SU-DHL-6 (cell line): ENCODE measurements around the gene HPS3.
"Not testable (repeated sequence)": the region's sequence is repeated elsewhere in the genome, so short reads cannot be mapped to it uniquely, and the experiment has no call there.

ENCODE experiments used
- H2AFZ ChIP-seq: fragments of 200-600 bp; sonication (generic); 2 replicates; pipeline ENCODE4 v1.6.1; 2014; ENCODE audit warnings: low read depth, mild to moderate bottlenecking, moderate library complexity, mixed read lengths, antibody characterized with exemption, low read length; ENCODE audit not compliant: severe bottlenecking
- H3F3A ChIP-seq: fragments of 200-600 bp; shearing (Covaris generic); 2 replicates; pipeline ENCODE4 v1.6.0; 2016; ENCODE audit warnings: antibody characterized with exemption, mild to moderate bottlenecking; ENCODE audit not compliant: insufficient read depth
- H3K27ac ChIP-seq: fragments of 200-600 bp; sonication (generic); 2 replicates; pipeline ENCODE4 v1.5.1; 2016; ENCODE audit warnings: low read depth, mild to moderate bottlenecking, low read length, moderate library complexity, mixed read lengths
- H3K27me3 ChIP-seq: fragments of 200-600 bp; sonication (generic), shearing (Covaris generic); 2 replicates; pipeline ENCODE4 v1.6.0; 2014; ENCODE audit warnings: mild to moderate bottlenecking, low read length
- H3K36me3 ChIP-seq: fragments of 200-600 bp; sonication (generic); 2 replicates; pipeline ENCODE4 v1.6.1; 2014; ENCODE audit warnings: mild to moderate bottlenecking, low read length, mixed read lengths
- H3K4me2 ChIP-seq: fragments of 300-600, 200-600 bp; shearing (Covaris generic), sonication (generic); 2 replicates; pipeline ENCODE4 v1.6.0; 2014; ENCODE audit warnings: low read length, low read depth, mild to moderate bottlenecking; ENCODE audit not compliant: poor library complexity, severe bottlenecking
- H3K4me3 ChIP-seq: fragments of 200-600 bp; sonication (generic); 2 replicates; pipeline ENCODE4 v1.5.1; 2014; ENCODE audit warnings: antibody characterized with exemption, low read length, mild to moderate bottlenecking, mixed read lengths; ENCODE audit not compliant: insufficient read depth, poor library complexity, severe bottlenecking
- H3K79me2 ChIP-seq: fragments of 200-600 bp; sonication (generic); 2 replicates; pipeline ENCODE4 v1.6.1; 2014; ENCODE audit warnings: mild to moderate bottlenecking, low read length, moderate library complexity; ENCODE audit not compliant: insufficient read depth
- H3K9ac ChIP-seq: fragments of 200-600 bp; sonication (generic); 2 replicates; pipeline ENCODE4 v1.7.0; 2014; ENCODE audit warnings: mild to moderate bottlenecking, low read length
- H3K9me2 ChIP-seq: fragments of 200-600 bp; sonication (generic); replicated peaks from 2 replicates; pipeline ENCODE4 v1.6.1; 2014; ENCODE audit warnings: low read length; ENCODE audit not compliant: insufficient read depth
- H3K9me3 ChIP-seq: fragments of 200-600 bp; sonication (generic); 2 replicates; pipeline ENCODE4 v1.6.1; 2014; ENCODE audit warnings: low read length, mixed read lengths; ENCODE audit not compliant: insufficient read depth
- H4K20me1 ChIP-seq: fragments of 200-600 bp; sonication (generic); 2 replicates; pipeline ENCODE4 v1.6.1; 2014; ENCODE audit warnings: low read depth, mild to moderate bottlenecking, antibody characterized with exemption, low read length, moderate library complexity, mixed read lengths
- CTCF ChIP-seq: fragments of 200-600 bp; sonication (generic); IDR thresholded peaks from one replicate; pipeline ENCODE4 v1.5.1; 2017; ENCODE audit warnings: antibody characterized with exemption, mild to moderate bottlenecking, low read length, moderate library complexity; ENCODE audit not compliant: insufficient read depth, poor library complexity, severe bottlenecking
- EZH2phosphoT487 ChIP-seq: fragments of 200-600 bp; sonication (generic), shearing (Covaris generic); conservative IDR thresholded peaks from 2 replicates; pipeline ENCODE4 v1.6.1; 2018; ENCODE audit warnings: mild to moderate bottlenecking, antibody characterized with exemption, low read length, moderate library complexity, mixed read lengths

The HPS3 gene

GRCh38 chr3:149195221-149195620 is 65.8 kb downstream of the HPS3 start:
- Histone ChIP-seq H3K36me3 (no peaks in the 10 kb centered on the region), H3K9ac (no peak overlapping the region), H3K27me3 (no peaks in the 10 kb centered on the region), H3F3A (no peaks in the 10 kb centered on the region), H3K9me3 (no peaks in the 10 kb centered on the region), H3K79me2 (no peaks in the 10 kb centered on the region), H3K4me2 (no peak overlapping the region), H3K9me2 (no peaks in the 10 kb centered on the region), H3K4me3 (no peak overlapping the region), H4K20me1 (no peaks in the 10 kb centered on the region), H2AFZ (no peak overlapping the region), H3K27ac (no peak overlapping the region)
- no peak for TF ChIP-seq CTCF
- TF ChIP-seq EZH2phosphoT487: no peak

GRCh38 chr3:149196805-149197592 is 67.6 kb downstream of the HPS3 start:
- H3K27me3 ChIP-seq, H3K4me2 ChIP-seq, H2AFZ ChIP-seq, H4K20me1 ChIP-seq, H3K27ac ChIP-seq, H3K9me2 ChIP-seq, H3K36me3 ChIP-seq, H3K9ac ChIP-seq, H3K79me2 ChIP-seq, H3K4me3 ChIP-seq, H3F3A ChIP-seq, H3K9me3 ChIP-seq: not testable (repeated sequence)

GRCh38 chr3:149197669-149198068 is 68.2 kb downstream of the HPS3 start:
- Histone ChIP-seq H3K9me2 (no peaks in the 10 kb centered on the region), H3F3A (no peaks in the 10 kb centered on the region), H4K20me1 (no peaks in the 10 kb centered on the region), H3K9ac (no peak overlapping the region), H3K27ac (no peak overlapping the region), H3K4me3 (no peak overlapping the region), H3K4me2 (no peak overlapping the region), H3K9me3 (no peaks in the 10 kb centered on the region), H3K79me2 (no peaks in the 10 kb centered on the region), H3K36me3 (no peaks in the 10 kb centered on the region), H2AFZ (no peak overlapping the region), H3K27me3 (no peaks in the 10 kb centered on the region)
- TF ChIP-seq CTCF (no peak), EZH2phosphoT487 (no peak)

- Histone ChIP-seq H3K4me2 (no peak overlapping the region), H2AFZ (no peak overlapping the region), H3K79me2 (no peaks in the 10 kb centered on the region), H3F3A (no peaks in the 10 kb centered on the region), H3K9ac (no peak overlapping the region), H4K20me1 (no peaks in the 10 kb centered on the region), H3K27me3 (no peaks in the 10 kb centered on the region), H3K36me3 (no peaks in the 10 kb centered on the region), H3K9me3 (no peaks in the 10 kb centered on the region), H3K27ac (no peak overlapping the region), H3K4me3 (no peak overlapping the region), H3K9me2 (no peaks in the 10 kb centered on the region)
- no peak for TF ChIP-seq CTCF
- no peak for TF ChIP-seq EZH2phosphoT487
Measured at GRCh38 chr3:149198611-149199010, 69.2 kb downstream of the HPS3 start.
